NOMO-1 treated with DMSO at 0.1 percent for 48 hours (cell line): ENCODE results near the gene TET2.

ENCODE experiments used
- DNase-seq: peaks from one replicate; lab custom pipeline; 2025; ENCODE audit not compliant: unreplicated experiment; lab: John Stamatoyannopoulos, UW

The TET2 gene

GRCh38 chr4:105230287-105230686 is 83.6 kb downstream of the TET2 start:
- DNase-seq: no peak

- DNase-seq: no peak
These were observed 85.7 kb downstream of the TET2 start for GRCh38 chr4:105232374-105232773.

GRCh38 chr4:105234582-105234981 is 87.9 kb downstream of the TET2 start:
- no peak for DNase-seq

GRCh38 chr4:105236202-105236915 is 89.7 kb downstream of the TET2 start:
- DNase-seq: no peak

- DNase-seq: no peak
These were observed 90.2 kb downstream of the TET2 start for GRCh38 chr4:105236916-105237311.

- no peak for DNase-seq
These were observed 93.4 kb downstream of the TET2 start for GRCh38 chr4:105240037-105240436.

GRCh38 chr4:105241451-105241850 is 94.8 kb downstream of the TET2 start:
- no peak for DNase-seq

- no peak for DNase-seq
These were observed 96.8 kb downstream of the TET2 start for GRCh38 chr4:105243446-105243845.

- no peak for DNase-seq
These were observed 100.0 kb downstream of the TET2 start for GRCh38 chr4:105246712-105247111.

- no peak for DNase-seq
These were observed 101.9 kb downstream of the TET2 start for GRCh38 chr4:105248613-105249012.

- DNase-seq: no peak
These were observed 111.3 kb downstream of the TET2 start for GRCh38 chr4:105257817-105258495.

GRCh38 chr4:105265689-105266088 is 119.0 kb downstream of the TET2 start:
- no peak for DNase-seq

GRCh38 chr4:105267280-105267679 is 120.6 kb downstream of the TET2 start:
- no peak for DNase-seq

- no peak for DNase-seq
These were observed 125.3 kb downstream of the TET2 start for GRCh38 chr4:105272002-105272401.

- DNase-seq: no peak
These were observed 126.6 kb downstream of the TET2 start for GRCh38 chr4:105273230-105273629.

- no peak for DNase-seq
These were observed 127.4 kb downstream of the TET2 start for GRCh38 chr4:105274090-105274489.

GRCh38 chr4:105274504-105274903 is 127.8 kb downstream of the TET2 start:
- DNase-seq: no peak

GRCh38 chr4:105276361-105277104 is 129.9 kb downstream of the TET2 start:
- no peak for DNase-seq

- no peak for DNase-seq
These were observed 131.0 kb downstream of the TET2 start for GRCh38 chr4:105277702-105278101.

GRCh38 chr4:105279314-105279713 is 132.6 kb downstream of the TET2 start:
- DNase-seq: no peak

- no peak for DNase-seq
These were observed 133.9 kb downstream of the TET2 start for GRCh38 chr4:105280338-105281123.
